ENCODE data around the gene PRSS21. TPM values are rescaled to one million over a fixed set of nuclear protein-coding genes. Genes with fewer than 3 reads are reported as not detected.
A peak's percentile ranks its signal among the peaks of the same experiment; 100 is the strongest.

The PRSS21 gene
- total and polyA plus RNA-seq, 4 donors = not detected

DNA sequence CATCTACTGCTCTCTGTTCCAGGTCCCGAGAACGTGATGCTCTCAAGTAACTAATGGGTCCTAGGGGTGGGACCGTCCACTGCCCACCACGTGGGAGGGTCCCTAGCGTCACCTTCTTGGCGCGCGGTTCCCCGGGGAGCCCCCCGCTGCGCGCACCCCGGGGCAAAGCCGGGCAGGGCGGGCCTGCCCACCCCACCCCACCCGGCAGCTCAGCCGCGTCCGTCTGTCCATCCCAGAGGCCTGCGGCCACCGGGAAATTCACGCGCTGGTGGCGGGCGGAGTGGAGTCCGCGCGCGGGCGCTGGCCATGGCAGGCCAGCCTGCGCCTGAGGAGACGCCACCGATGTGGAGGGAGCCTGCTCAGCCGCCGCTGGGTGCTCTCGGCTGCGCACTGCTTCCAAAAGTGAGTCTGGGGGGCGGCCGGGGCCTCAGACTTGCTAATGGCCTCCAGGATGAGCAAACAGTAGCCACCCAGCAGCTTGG is 18.3 kb upstream of the PRSS21 start:
- no peaks in the 10 kb centered on the region for H3K9me3 ChIP-seq (ENCODE audit: control insufficient read depth, low read length)
- WGBS, 2 donors = 73 to 79% methylated on average over 37 to 39 of the region's 39 CpGs
- no peaks in the 10 kb centered on the region for H3K36me3 ChIP-seq (ENCODE audit: control insufficient read depth in 1 of 2, insufficient read depth in 2 of 2, low read length in 1 of 2)
- H3K4me3 ChIP-seq (ENCODE audit: low read length in 2 of 2) = no peak overlapping the region
- intact Hi-C loops (cut with DNase I) = no loop called here
- H3K4me1 ChIP-seq (ENCODE audit: control insufficient read depth in 1 of 2, insufficient read depth in 2 of 2, low read length in 2 of 2) = no peaks in the 10 kb centered on the region
- DNase-seq = peak; percentile 37 to 70
- H3K27ac ChIP-seq (ENCODE audit: low read depth in 1 of 2, low read length in 2 of 2) = no peak overlapping the region
- no peak for ATAC-seq (ENCODE audit: low FRiP score)
- H3K27me3 ChIP-seq (ENCODE audit: control insufficient read depth in 1 of 2, insufficient read depth in 2 of 2, low read length in 1 of 2) = peaks cover 0 to 1% of the 10 kb centered on the region in 2 donors

DNA sequence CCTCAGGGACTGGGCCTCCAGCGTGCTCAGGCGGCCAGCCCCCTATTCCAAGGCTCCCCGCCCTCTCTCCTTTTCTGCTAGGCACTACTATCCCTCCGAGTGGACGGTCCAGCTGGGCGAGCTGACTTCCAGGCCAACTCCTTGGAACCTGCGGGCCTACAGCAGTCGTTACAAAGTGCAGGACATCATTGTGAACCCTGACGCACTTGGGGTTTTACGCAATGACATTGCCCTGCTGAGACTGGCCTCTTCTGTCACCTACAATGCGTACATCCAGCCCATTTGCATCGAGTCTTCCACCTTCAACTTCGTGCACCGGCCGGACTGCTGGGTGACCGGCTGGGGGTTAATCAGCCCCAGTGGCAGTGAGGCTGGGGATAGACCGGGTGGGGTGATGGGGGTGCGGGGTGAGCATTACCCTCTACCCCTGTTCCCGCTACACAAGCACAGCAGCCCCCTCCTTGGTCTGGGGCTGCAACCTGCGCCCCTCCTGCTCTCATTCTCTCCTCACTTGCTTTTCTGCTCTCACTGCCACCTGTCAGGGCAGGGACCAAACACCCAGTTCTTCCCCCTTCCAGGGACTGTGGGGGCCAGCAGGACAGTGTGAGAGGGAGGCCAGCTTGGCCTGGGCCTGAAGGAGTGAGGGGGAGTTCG is 17.7 kb upstream of the PRSS21 start:
- H3K27me3 ChIP-seq (ENCODE audit: control insufficient read depth in 1 of 2, insufficient read depth in 2 of 2, low read length in 1 of 2) = peaks cover 0 to 1% of the 10 kb centered on the region in 2 donors
- DNase-seq (peak; percentile 27 to 58), ATAC-seq (ENCODE audit: low FRiP score) (no peak)
- WGBS, 2 donors = 84 to 85% methylated on average over 21 of the region's 21 CpGs
- no peak overlapping the region for H3K4me3 ChIP-seq (ENCODE audit: low read length in 2 of 2)
- H3K27ac ChIP-seq (ENCODE audit: low read depth in 1 of 2, low read length in 2 of 2) = no peak overlapping the region
- H3K4me1 ChIP-seq (ENCODE audit: control insufficient read depth in 1 of 2, insufficient read depth in 2 of 2, low read length in 2 of 2) = no peaks in the 10 kb centered on the region
- no peaks in the 10 kb centered on the region for H3K36me3 ChIP-seq (ENCODE audit: control insufficient read depth in 1 of 2, insufficient read depth in 2 of 2, low read length in 1 of 2)
- peaks cover 5% of the 10 kb centered on the region for H3K9me3 ChIP-seq (ENCODE audit: control insufficient read depth, low read length)
- intact Hi-C loops (cut with DNase I) = no loop called here

DNA sequence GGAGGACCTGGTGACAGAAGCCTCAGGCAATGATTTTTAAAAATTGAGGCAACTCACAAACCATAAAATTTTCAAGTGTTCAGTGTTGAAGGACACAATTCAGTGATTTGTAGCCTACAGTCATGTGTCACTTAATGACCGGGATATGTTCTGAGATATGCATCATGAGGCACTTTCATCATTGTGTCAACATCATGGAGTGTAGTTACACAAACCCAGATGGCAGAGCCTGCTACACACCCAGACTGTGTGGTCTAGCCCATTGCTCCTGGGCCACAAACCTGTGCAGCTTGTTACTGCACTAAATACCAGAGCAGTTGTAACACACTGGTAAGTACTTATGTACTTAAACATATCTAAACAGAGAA is 17.2 kb upstream of the PRSS21 start:
- Histone ChIP-seq H3K4me3 (ENCODE audit: low read length in 2 of 2) (no peak overlapping the region), H3K27me3 (ENCODE audit: control insufficient read depth in 1 of 2, insufficient read depth in 2 of 2, low read length in 1 of 2) (peaks cover 0 to 1% of the 10 kb centered on the region in 2 donors), H3K27ac (ENCODE audit: low read depth in 1 of 2, low read length in 2 of 2) (no peak overlapping the region), H3K4me1 (ENCODE audit: control insufficient read depth in 1 of 2, insufficient read depth in 2 of 2, low read length in 2 of 2) (no peaks in the 10 kb centered on the region), H3K9me3 (ENCODE audit: control insufficient read depth, low read length) (peaks cover 8% of the 10 kb centered on the region), H3K36me3 (ENCODE audit: control insufficient read depth in 1 of 2, insufficient read depth in 2 of 2, low read length in 1 of 2) (no peaks in the 10 kb centered on the region)
- DNase-seq = no peak
- WGBS, 2 donors = 50 to 58% methylated on average over 1 of the region's 1 CpG
- intact Hi-C loops (cut with DNase I) = no loop called here
- no peak for ATAC-seq (ENCODE audit: low FRiP score)

DNA sequence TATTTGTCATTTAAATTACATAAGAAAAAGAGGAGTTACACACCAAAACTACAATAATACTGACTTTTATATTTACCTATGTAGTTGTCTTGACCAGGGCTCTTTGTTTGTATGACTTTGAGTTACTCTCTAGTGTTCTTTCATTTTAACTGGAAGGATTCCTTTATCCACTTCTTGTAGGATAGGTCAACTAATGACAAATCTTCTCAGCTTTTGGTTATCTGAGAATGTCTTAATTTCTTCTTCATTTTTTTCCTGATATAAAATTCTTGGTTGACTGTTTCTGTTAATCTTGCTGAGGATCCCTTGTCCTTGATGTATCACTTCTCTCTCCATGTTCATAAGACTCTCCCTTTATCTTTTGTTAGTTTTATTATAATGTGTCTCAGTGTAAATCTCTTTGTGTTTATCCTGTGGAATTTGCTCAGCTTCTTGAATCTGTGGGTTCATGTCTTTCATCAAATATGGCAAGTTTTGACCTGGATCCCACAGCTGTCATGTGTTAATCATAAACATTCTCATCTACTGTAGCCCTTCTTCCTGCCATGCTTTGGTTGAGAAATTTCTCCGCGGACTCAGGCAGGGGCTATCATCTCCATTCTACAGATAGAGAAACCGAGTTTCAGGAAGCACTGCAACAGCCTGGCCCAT is 13.4 kb upstream of the PRSS21 start:
- 79 to 81% methylated on average over 3 of the region's 3 CpGs for WGBS, 2 donors
- no peaks in the 10 kb centered on the region for H3K36me3 ChIP-seq (ENCODE audit: control insufficient read depth in 1 of 2, insufficient read depth in 2 of 2, low read length in 1 of 2)
- intact Hi-C loops (cut with DNase I) = no loop called here

DNA sequence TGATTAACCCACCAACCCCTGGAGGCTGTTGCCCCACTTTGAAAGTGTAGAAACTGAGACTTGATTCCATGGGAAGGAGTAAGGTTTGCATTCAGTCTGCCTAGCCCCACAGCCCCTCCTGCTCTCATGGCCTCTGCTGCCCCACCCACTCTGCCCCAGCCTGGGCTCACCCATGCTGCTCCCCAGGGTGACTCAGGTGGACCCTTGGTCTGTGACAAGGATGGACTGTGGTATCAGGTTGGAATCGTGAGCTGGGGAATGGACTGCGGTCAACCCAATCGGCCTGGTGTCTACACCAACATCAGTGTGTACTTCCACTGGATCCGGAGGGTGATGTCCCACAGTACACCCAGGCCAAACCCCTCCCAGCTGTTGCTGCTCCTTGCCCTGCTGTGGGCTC is 12.3 kb upstream of the PRSS21 start:
- Histone ChIP-seq H3K27me3 (ENCODE audit: control insufficient read depth in 1 of 2, insufficient read depth in 2 of 2, low read length in 1 of 2) (no peaks in the 10 kb centered on the region), H3K36me3 (ENCODE audit: control insufficient read depth in 1 of 2, insufficient read depth in 2 of 2, low read length in 1 of 2) (no peaks in the 10 kb centered on the region), H3K27ac (ENCODE audit: low read depth in 1 of 2, low read length in 2 of 2) (no peak overlapping the region), H3K4me1 (ENCODE audit: control insufficient read depth in 1 of 2, insufficient read depth in 2 of 2, low read length in 2 of 2) (no peaks in the 10 kb centered on the region), H3K9me3 (ENCODE audit: control insufficient read depth, low read length) (peaks cover 8% of the 10 kb centered on the region), H3K4me3 (ENCODE audit: low read length in 2 of 2) (no peak overlapping the region)
- WGBS, 2 donors = 91 to 96% methylated on average over 4 of the region's 4 CpGs
- peak in 1 of 2 donors; percentile 28 for DNase-seq
- ATAC-seq (ENCODE audit: low FRiP score) = no peak
- intact Hi-C loops (cut with DNase I) = no loop called here

More for the DNA sequence above, 13.4 kb upstream of the PRSS21 start:
- Histone ChIP-seq H3K4me1 (ENCODE audit: control insufficient read depth in 1 of 2, insufficient read depth in 2 of 2, low read length in 2 of 2) (no peaks in the 10 kb centered on the region), H3K4me3 (ENCODE audit: low read length in 2 of 2) (no peak overlapping the region), H3K9me3 (ENCODE audit: control insufficient read depth, low read length) (peaks cover 8% of the 10 kb centered on the region), H3K27me3 (ENCODE audit: control insufficient read depth in 1 of 2, insufficient read depth in 2 of 2, low read length in 1 of 2) (no peaks in the 10 kb centered on the region), H3K27ac (ENCODE audit: low read depth in 1 of 2, low read length in 2 of 2) (no peak overlapping the region)
- DNase-seq = peak in 1 of 2 donors; percentile 12
- ATAC-seq (ENCODE audit: low FRiP score) = no peak

DNA sequence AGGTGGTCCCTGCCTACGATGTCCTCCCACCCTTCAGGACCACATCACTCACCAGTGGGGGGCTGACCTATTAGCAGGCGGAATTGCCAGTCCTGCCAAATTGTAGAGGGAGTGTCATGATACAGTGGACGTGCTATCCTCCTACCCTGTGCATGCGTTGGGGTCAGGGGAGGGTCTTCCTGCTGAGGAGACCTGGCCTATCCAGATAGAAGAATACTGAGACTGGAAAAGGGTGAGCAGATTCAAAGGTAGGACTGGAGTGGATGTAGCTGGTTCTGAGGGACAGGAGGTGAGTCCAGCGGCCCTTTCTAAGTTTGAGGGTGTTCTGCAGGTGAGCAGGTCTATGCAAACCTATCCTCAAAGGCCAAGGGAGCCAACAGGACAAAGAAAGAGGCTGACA is 10.8 kb upstream of the PRSS21 start:
- Histone ChIP-seq H3K9me3 (ENCODE audit: control insufficient read depth, low read length) (peaks cover 8% of the 10 kb centered on the region), H3K27me3 (ENCODE audit: control insufficient read depth in 1 of 2, insufficient read depth in 2 of 2, low read length in 1 of 2) (no peaks in the 10 kb centered on the region), H3K4me3 (ENCODE audit: low read length in 2 of 2) (no peak overlapping the region), H3K4me1 (ENCODE audit: control insufficient read depth in 1 of 2, insufficient read depth in 2 of 2, low read length in 2 of 2) (no peaks in the 10 kb centered on the region), H3K36me3 (ENCODE audit: control insufficient read depth in 1 of 2, insufficient read depth in 2 of 2, low read length in 1 of 2) (no peaks in the 10 kb centered on the region), H3K27ac (ENCODE audit: low read depth in 1 of 2, low read length in 2 of 2) (no peak overlapping the region)
- DNase-seq = peak; percentile 4 to 38
- intact Hi-C loops (cut with DNase I) = no loop called here
- 69% methylated on average over 5 of the region's 5 CpGs for WGBS, 2 donors
- no peak for ATAC-seq (ENCODE audit: low FRiP score)

DNA sequence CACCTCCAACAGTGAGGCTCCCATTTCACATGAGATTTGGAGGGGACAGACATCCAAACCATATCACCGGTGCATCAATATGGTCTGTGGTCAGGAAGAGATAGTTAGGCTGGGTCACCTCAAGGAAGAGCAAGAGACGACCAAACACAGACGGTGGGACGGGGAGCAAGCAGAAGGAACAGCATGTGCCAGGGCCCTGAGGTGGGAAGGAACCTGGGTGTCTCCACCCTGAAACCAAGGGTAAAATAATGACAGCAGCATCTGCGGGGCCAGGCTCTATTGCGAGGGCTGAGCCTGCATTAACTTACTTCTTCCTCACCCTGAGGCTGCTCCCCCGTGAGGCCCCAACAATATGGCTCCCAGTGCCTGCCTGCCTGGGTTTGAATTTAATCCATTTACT is 8.9 kb upstream of the PRSS21 start:
- Histone ChIP-seq H3K36me3 (ENCODE audit: control insufficient read depth in 1 of 2, insufficient read depth in 2 of 2, low read length in 1 of 2) (no peaks in the 10 kb centered on the region), H3K4me3 (ENCODE audit: low read length in 2 of 2) (no peak overlapping the region), H3K9me3 (ENCODE audit: control insufficient read depth, low read length) (peaks cover 8% of the 10 kb centered on the region), H3K4me1 (ENCODE audit: control insufficient read depth in 1 of 2, insufficient read depth in 2 of 2, low read length in 2 of 2) (no peaks in the 10 kb centered on the region), H3K27me3 (ENCODE audit: control insufficient read depth in 1 of 2, insufficient read depth in 2 of 2, low read length in 1 of 2) (no peaks in the 10 kb centered on the region), H3K27ac (ENCODE audit: low read depth in 1 of 2, low read length in 2 of 2) (no peak overlapping the region)
- no peak for ATAC-seq (ENCODE audit: low FRiP score)
- DNase-seq = peak; percentile 9 to 30
- 87% methylated on average over 7 of the region's 7 CpGs for WGBS, 2 donors
- intact Hi-C loops (cut with DNase I) = no loop called here

DNA sequence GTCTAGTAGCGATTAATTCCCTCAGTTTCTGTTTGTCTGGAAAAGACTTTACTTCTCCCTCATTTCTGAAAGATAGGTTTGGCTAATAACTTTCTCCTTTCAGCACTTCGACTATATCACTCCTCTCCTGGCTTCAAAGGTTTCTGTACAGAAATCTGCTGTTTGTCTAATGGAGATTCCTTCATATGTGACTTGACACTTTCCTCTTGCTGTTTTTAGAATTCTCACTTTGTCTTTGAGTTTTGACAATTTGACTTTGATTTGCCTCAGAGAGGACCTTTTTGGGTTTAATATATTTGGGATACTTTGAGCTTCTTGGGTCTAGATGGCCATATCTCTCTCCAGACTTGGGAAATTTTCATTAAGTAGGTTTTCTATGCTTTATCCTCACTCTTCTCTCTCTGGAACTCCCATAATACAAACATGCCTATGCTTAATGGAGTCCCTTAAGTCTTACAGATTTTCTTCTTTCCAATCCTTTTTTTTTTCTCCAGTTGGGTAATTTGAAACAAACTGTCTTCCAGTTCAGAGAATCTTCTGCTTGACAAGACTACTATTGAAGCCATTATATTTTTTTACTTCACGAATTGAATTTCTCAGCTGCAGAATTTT is 7.8 kb upstream of the PRSS21 start:
- ATAC-seq (ENCODE audit: low FRiP score) = no peak
- intact Hi-C loops (cut with DNase I) = no loop called here
- peaks cover 4% of the 10 kb centered on the region for H3K9me3 ChIP-seq (ENCODE audit: control insufficient read depth, low read length)
- 75 to 76% methylated on average over 3 of the region's 3 CpGs for WGBS, 2 donors
- H3K4me3 ChIP-seq (ENCODE audit: low read length in 2 of 2) = no peak overlapping the region
- no peak for DNase-seq
- H3K27me3 ChIP-seq (ENCODE audit: control insufficient read depth in 1 of 2, insufficient read depth in 2 of 2, low read length in 1 of 2) = no peaks in the 10 kb centered on the region
- no peaks in the 10 kb centered on the region for H3K36me3 ChIP-seq (ENCODE audit: control insufficient read depth in 1 of 2, insufficient read depth in 2 of 2, low read length in 1 of 2)
- H3K4me1 ChIP-seq (ENCODE audit: control insufficient read depth in 1 of 2, insufficient read depth in 2 of 2, low read length in 2 of 2) = no peaks in the 10 kb centered on the region
- no peak overlapping the region for H3K27ac ChIP-seq (ENCODE audit: low read depth in 1 of 2, low read length in 2 of 2)

DNA sequence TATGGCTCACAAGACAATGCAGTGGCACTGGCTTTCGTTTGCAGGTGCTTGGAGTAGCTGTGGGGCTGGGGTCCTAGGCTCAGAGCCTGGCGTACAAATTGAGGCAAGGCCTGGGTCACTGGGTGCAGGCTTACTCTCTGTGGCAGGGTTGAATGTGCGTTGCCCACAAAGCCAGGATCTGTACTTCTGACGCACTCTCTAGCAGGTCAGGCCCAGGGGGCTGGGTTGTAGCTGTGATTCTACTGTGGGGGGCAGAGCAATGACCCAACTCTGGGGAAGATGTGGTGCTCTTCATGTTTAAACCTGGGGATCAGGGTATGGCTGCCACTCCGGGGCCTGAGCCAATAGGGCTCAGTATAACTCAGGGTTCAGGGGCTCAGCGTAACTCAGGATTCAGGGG is 6.4 kb upstream of the PRSS21 start:
- DNase-seq (peak; percentile 28 to 60), ATAC-seq (ENCODE audit: low FRiP score) (no peak)
- Histone ChIP-seq H3K27me3 (ENCODE audit: control insufficient read depth in 1 of 2, insufficient read depth in 2 of 2, low read length in 1 of 2) (no peaks in the 10 kb centered on the region), H3K36me3 (ENCODE audit: control insufficient read depth in 1 of 2, insufficient read depth in 2 of 2, low read length in 1 of 2) (no peaks in the 10 kb centered on the region), H3K4me1 (ENCODE audit: control insufficient read depth in 1 of 2, insufficient read depth in 2 of 2, low read length in 2 of 2) (no peaks in the 10 kb centered on the region), H3K4me3 (ENCODE audit: low read length in 2 of 2) (no peak overlapping the region), H3K27ac (ENCODE audit: low read depth in 1 of 2, low read length in 2 of 2) (no peak overlapping the region), H3K9me3 (ENCODE audit: control insufficient read depth, low read length) (no peaks in the 10 kb centered on the region)
- 81 to 83% methylated on average over 6 of the region's 6 CpGs for WGBS, 2 donors
- intact Hi-C loops (cut with DNase I) = no loop called here
